Osteocyte (in vitro differentiated cells): ENCODE measurements around the gene WDR35. TPM values are rescaled to one million over a fixed set of nuclear protein-coding genes. Genes with fewer than 3 reads are reported as not detected.

Experiments
- DNase-seq: peaks from one replicate; pipeline ENCODE4 v3.0.0; 2021; ENCODE audit warnings: mixed read lengths; ENCODE audit not compliant: unreplicated experiment; ENCODE audit errors: extremely low spot score
- H3K27ac Mint-ChIP-seq: one replicate; pipeline ENCODE4 v1.8.0; 2021; ENCODE audit warnings: mild to moderate bottlenecking, mixed read lengths; ENCODE audit not compliant: unreplicated experiment
- H3K27me3 Mint-ChIP-seq: one replicate; pipeline ENCODE4 v1.8.0; 2021; ENCODE audit warnings: mixed read lengths; ENCODE audit not compliant: unreplicated experiment
- H3K36me3 Mint-ChIP-seq: one replicate; pipeline ENCODE4 v1.8.0; 2021; ENCODE audit warnings: mixed read lengths; ENCODE audit not compliant: unreplicated experiment
- H3K4me1 Mint-ChIP-seq: one replicate; pipeline ENCODE4 v1.8.0; 2021; ENCODE audit warnings: mixed read lengths; ENCODE audit not compliant: unreplicated experiment
- H3K4me3 Mint-ChIP-seq: one replicate; pipeline ENCODE4 v1.8.0; 2021; ENCODE audit warnings: mild to moderate bottlenecking, moderate library complexity, mixed read lengths; ENCODE audit not compliant: unreplicated experiment
- H3K9me3 Mint-ChIP-seq: one replicate; pipeline ENCODE4 v1.8.0; 2021; ENCODE audit warnings: mixed read lengths; ENCODE audit not compliant: unreplicated experiment
- CTCF ChIP-seq: fragments of 200-600 bp; sonication (generic); IDR thresholded peaks from 2 replicates; pipeline ENCODE4 v1.5.0; 2021; ENCODE audit warnings: antibody characterized with exemption, mild to moderate bottlenecking, moderate library complexity
- total RNA-seq: library from RNA; stranded (reverse); gene quantifications from 2 replicates; pipeline ENCODE4 v1.2.1, GENCODE V29; 2021

Gene WDR35
- total RNA-seq, 1 donor from 2014 or later: 11.0 TPM

- Mint-ChIP-seq H3K4me3 (no peak overlapping the region), H3K9me3 (peaks cover 26% of the 10 kb centered on the region), H3K27ac (no peak overlapping the region), H3K27me3 (no peaks in the 10 kb centered on the region), H3K4me1 (no peaks in the 10 kb centered on the region), H3K36me3 (peaks cover 45% of the 10 kb centered on the region)
- no peak for DNase-seq
- no peak for TF ChIP-seq CTCF
These were observed 33.8 kb upstream of the WDR35 start for GRCh38 chr2:20023688-20024087.

- DNase-seq: no peak
- Mint-ChIP-seq H3K9me3 (peaks cover 26% of the 10 kb centered on the region), H3K27me3 (no peaks in the 10 kb centered on the region), H3K4me3 (no peak overlapping the region), H3K27ac (no peak overlapping the region), H3K4me1 (no peaks in the 10 kb centered on the region), H3K36me3 (peaks cover 29% of the 10 kb centered on the region)
- no peak for TF ChIP-seq CTCF
These were observed 31.6 kb upstream of the WDR35 start for GRCh38 chr2:20021405-20022009.

GRCh38 chr2:20019747-20020146 lies 29.8 kb upstream of the WDR35 start:
- no peak for TF ChIP-seq CTCF
- Mint-ChIP-seq H3K4me3 (no peak overlapping the region), H3K27me3 (no peaks in the 10 kb centered on the region), H3K27ac (no peak overlapping the region), H3K36me3 (peaks cover 24% of the 10 kb centered on the region), H3K9me3 (peaks cover 27% of the 10 kb centered on the region), H3K4me1 (no peaks in the 10 kb centered on the region)
- no peak for DNase-seq

GRCh38 chr2:20018601-20019152 lies 28.8 kb upstream of the WDR35 start:
- no peak for DNase-seq
- Mint-ChIP-seq H3K27me3 (no peaks in the 10 kb centered on the region), H3K4me1 (peaks cover 2% of the 10 kb centered on the region)

GRCh38 chr2:20016346-20016745 lies 26.4 kb upstream of the WDR35 start:
- Mint-ChIP-seq H3K4me3 (no peak overlapping the region), H3K27ac (no peak overlapping the region), H3K9me3 (peaks cover 18% of the 10 kb centered on the region), H3K36me3 (no peaks in the 10 kb centered on the region), H3K27me3 (no peaks in the 10 kb centered on the region), H3K4me1 (peaks cover 17% of the 10 kb centered on the region)
- DNase-seq: no peak
- TF ChIP-seq CTCF: no peak

More at GRCh38 chr2:20018601-20019152, 28.8 kb upstream of the WDR35 start:
- H3K36me3 Mint-ChIP-seq: peaks cover 16% of the 10 kb centered on the region
- H3K4me3 Mint-ChIP-seq: no peak overlapping the region
- no peak overlapping the region for H3K27ac Mint-ChIP-seq
- no peak for TF ChIP-seq CTCF
- H3K9me3 Mint-ChIP-seq: peaks cover 34% of the 10 kb centered on the region
